Non-pigmented ciliary epithelial cell (primary cell): ENCODE measurements around the gene ZBTB4.
"Not testable (repeated sequence)": the region's sequence is repeated elsewhere in the genome, so short reads cannot be mapped to it uniquely, and the experiment has no call there.

ENCODE experiments used
- DNase-seq: peaks from one replicate; pipeline ENCODE4 v3.0.0-alpha.2; 2010; ENCODE audit warnings: low read depth

The ZBTB4 gene

DNA sequence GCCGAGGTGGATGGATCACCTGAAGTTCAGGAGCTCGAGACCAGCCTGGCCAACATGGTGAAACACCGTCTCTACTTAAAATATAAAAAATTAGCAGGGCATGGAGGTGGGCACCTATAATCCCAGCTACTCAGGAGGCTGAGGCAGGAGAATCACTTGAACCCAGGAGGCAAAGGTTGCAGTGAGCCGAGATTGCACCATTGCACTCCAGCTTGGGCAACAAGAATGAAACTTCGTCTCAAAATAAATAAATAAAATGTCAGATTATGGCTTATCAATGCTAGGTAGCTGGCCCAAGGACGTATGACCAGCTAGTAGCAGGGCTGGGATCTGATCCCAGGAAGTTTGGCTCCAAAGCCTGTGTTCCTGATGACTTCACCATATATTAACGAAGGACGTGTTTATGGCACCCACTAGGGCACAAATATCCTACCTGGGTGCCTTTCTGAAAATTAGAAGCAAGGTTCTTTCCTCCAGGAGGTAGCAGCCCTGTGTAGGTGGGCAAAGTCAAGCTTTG, 8.9 kb downstream of the ZBTB4 start:
- DNase-seq: not testable (repeated sequence)

DNA sequence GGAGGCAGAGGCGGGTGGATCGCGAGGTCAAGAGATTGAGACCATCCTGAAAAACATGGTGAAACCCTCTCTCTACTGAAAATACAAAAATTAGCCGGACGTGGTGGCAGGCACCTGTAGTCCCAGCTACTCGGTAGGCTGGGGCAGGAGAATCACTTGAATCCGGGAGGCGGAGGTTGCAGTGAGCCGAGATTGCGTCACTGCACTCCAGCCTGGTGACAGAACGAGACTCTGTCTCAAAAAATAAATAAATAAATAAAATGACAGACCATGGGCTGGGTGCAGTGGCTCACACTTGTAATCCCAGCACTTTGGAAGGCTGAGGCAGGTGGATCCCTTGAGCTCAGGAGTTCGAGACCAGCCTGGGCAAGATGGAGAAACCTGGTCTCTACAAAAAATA, 9.6 kb downstream of the ZBTB4 start:
- not testable (repeated sequence) for DNase-seq

DNA sequence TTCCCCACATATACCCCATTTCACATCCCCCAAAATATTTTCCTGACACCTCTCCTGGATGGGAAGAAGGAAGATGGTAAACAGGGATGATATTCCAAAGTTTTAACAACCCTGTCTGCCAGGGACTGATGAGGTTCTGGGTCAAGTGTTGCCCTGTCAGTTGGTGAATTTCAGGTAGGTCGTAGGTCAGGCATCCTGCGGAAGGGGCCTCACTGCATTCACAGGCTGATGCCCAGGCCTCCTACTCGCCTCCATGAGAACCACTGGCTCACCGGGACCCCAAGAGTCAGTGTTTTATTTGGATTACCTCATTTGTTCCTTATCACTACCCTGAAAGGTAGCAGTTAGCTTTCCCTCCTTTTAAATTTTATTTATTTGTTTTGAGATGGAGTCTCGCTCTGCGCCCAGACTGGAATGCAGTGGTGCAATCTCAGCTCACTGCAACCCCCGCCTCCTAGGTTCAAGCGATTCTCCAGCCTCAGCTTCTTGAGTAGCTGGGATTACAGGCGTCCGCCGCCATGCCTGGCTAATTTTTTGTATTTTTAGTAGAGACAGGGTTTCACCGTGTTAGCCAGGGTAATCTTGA, 10.5 kb downstream of the ZBTB4 start:
- no peak for DNase-seq

DNA sequence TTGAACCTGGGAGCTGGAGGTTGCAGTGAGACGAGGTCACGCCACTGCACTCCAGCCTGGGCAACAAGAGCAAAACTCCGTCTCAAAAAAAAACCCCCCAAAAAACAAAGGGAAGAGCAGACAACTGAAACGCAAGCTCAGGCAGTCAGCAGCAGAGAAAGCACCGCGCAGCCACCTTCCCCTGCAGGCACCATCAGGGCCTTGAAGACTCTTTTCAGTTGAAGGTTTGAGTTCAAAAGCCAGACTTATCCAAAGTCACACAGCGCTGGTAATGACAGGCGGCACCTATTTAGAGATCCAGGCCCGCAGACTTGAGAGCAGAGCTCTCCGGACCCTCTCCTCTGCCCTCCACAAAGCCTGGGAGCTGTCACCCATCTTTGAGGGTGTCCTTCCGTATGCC, 11.1 kb downstream of the ZBTB4 start:
- DNase-seq: no peak

DNA sequence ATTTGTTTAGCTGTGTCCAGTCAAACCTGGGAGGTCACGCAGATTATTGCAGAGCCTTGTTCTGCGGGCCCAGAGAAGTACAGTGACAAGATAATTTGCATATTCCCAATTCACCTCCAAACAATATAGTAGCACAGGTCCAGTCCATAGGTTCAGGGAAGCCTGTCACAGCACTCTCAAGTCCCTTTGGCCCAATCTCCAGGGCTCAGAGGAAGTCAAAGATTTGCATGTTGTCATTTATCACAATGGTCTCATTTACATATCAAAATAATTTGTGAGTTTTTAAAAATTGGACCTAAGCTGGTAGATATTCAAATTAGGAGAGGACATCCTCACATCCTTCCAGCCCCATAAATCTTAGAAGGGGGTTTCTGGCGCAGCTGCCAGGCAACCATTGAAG, 11.9 kb downstream of the ZBTB4 start:
- no peak for DNase-seq

DNA sequence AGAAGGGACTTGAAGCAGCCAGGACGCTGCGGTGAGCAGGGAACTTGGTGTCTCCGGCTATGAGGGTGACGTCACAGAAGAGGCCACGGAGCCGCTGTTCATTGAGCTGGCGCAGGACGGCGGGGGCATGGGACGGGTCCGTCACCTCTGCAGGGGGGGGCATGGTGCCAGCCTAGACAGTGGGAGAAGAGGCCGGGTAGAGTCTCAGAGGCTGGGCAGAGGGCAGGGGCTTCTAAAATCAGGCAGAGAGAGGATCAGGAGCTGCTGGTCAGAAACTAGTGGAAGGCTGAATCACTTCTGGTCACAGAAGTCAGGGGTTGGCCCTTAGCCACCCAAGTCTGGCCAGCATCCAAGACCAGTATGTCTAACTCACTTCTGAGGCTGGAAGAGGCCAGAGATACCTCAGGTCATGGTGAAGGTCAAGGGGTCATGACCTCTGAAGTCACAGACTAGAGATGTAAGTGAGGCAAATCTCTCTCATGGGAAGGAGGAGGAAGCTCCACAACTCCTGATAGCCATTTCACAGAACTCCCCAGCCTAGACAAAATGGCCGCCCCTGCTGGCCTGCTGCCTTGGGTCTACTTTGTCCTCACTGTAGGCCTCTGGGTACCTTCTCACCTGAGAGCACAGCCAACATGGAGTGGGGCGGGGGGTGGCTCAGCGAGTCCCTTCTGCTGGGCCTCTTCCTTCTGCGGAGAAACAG, 12.6 kb downstream of the ZBTB4 start:
- no peak for DNase-seq

DNA sequence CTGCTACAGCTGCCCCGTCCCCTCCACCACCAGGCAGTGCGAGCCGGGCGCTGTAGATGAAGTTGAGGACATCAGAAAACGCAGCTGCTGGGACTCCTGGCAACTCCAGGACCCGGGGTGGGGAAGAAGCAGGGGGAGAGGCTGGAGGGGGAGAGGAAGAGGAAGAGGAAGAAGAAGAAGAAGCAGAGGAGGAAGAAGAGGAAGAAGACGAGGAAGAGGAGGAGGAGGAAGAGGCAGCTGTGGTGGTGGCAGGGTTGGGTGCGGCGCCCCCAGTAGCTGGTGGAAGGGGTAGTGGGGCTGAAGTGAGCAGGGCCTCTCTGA, 13.2 kb downstream of the ZBTB4 start:
- no peak for DNase-seq

DNA sequence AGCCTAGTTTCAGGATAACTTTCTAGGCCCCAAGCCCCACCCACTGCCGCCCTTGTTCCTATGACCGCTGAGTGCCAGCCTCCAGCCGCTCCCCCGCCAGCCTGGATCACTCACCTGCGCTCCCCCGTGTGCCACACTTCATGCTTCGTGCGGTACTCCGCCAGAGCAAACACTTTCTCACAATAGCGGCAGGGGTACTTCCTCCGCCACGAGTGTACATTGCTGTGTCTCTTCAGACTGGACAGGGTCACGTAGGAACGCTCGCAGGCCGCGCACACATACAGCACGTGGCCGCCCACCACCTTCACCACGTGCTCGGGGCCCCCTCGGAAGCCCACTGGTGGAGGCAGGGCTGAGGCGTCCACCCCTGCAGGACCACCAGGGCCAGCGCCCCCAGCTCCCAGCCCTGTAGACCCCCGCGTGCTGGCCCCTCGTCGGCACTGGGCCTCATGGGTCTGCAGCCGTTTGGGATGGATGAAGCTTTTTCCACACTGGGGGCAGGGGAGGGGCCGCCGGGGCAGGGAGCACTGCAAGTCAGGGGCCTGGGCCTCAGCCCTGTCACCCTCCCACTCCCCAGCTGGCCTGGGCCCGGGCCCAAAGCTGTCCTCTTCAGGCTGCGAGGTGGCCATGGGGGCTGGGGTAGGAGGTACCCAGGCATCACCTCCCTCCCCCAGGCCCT, 13.7 kb downstream of the ZBTB4 start:
- DNase-seq: no peak

DNA sequence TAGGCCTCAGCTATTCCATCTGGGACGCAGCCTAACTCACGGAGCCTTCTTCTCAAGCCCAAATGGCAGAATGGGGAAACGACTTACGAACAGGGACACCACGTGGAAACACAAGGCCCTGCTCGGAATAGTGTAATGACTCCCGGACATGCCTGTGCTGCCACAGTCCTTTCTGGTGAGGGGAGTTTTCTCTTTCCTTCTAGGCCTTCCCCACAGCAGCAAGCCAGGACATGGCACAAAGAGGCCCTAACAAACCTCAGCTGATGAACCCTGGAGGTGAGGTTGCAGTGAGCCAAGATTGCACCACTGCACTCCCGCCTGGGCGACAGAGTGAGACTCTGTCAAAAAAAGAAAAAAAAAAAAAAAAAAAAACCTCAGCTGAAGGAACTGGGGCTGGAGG, 15.3 kb downstream of the ZBTB4 start:
- no peak for DNase-seq

DNA sequence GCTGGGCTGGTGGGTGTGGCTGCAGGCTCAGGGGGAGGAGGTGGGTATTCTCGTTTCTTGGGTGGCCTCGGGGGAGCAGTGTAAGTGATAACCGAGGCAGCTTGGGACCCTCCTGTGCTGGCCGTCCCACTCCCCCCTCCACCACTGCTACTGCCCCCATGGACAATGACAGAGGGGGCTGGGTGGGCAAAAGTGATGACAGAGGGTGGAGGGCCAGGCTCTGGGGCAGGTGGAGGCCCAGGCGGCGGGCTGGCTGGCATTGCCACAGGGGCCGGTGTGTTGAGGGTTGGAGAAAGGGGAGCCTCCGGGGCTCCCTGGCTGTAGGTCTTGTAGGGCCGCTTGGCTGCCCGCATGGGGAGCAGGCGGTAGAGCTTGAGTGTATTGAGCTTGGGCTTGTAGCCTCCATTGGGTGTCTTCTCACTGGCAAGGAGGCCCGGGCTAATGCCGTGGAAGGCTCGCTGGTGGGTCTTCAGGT, 16.0 kb downstream of the ZBTB4 start:
- no peak for DNase-seq

DNA sequence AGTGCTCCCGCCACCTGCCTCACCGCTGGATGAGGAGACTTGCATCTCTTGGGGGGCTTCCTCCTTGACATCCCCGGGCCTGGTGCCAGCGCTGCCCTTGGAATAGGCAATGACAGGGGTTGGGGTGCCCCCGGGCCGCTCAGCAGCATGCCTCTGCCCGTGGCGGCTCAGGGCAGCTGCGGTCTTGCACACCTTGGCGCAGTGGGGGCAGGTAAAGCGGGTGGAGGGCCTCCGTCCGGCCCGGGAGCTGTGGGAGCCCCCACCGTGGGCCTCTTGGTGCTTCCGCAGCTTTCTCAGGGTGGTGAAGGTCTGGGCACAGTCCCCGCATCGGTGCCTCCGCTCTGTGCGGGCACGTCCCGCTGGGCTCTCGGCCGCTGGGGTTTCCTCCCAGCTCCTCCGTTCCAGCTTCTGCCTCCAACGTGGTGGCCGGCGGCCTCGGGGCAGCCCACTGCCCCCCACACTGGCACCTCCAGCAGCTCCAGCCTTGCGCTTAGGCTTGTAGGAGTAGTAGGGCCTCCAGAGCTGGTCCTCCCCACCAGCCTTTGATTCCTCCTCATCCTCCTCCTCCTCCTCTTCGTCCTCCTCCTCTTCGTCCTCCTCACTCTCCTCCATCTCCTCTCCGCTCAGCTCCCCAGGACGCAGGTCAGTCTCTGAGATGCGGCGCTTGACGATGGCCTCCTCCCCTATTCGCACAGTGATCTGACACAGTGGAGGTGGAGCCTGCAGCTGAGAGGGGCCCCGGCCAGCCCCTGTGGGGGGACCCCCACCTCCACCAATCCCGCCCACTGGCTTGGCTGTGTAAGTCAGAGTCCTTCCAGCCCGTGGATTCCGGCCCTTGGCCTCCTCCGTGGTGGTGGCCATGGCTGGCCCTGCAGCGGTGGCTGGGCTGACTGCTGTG, 16.7 kb downstream of the ZBTB4 start:
- no peak for DNase-seq

DNA sequence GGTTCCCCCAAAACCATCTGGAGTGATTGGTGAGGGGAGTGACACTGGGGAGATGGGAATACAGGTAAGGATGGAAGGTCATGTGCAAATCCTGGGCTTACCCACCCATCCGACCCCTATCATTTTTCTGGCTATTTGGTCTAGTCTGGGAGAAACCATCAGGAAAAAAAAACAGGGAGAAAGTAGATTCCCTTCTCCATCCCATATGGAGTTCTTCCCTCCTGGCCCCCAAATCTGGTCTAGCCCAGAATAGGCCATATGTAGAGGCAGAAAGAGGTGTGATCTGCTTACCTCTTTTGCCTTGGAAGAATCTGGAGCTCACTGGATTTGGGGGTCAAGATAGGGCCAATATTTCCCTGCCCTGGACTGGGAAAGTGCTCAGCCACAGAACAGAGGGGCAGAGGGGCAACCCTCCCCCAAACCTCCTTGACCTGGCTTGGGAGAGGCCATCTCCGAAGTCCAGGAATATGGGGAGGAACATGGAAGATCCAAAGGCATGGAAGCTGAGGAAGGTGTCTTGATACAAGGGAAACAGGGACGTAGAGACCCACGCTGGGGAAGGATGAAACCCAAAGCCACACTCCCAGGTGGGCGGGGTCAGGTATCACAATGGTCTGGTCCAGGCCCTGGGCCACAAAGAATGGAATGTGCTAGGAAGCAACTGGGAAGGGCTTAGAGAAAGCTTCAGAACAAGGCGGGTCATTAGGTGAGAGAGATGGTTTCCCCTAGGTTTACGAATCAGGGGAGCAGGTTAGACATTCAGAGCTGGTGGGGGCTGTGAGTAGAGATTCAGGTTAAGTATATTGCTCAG, 18.4 kb downstream of the ZBTB4 start:
- no peak for DNase-seq

DNA sequence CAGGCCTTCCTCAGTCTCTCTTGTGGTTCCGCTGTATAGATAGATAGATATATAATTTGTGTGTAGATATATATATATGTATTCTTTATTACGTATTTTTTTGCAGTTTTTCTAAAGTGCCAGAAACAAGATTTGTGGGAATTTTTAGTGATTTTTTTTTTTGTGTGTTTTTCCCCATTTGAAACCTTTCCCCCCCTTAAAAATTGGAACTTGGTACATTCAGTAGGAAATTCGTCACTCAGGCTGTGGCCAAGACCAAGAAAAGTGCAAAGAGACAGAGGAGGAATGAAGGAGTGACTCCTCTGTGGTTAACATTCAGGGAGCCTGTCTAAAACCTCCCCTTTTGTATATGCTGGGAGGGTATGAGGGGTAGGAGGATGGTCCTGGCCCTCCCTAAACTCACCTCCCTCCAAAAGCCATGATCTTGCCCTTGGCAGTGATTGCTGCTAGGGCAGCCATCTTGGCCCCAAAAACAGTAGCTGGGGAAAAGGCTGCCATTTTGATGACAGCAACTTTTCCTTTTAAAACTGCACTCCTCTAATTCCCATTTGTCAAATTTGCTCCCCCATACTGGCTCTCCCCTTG, 19.4 kb downstream of the ZBTB4 start:
- DNase-seq: no peak

DNA sequence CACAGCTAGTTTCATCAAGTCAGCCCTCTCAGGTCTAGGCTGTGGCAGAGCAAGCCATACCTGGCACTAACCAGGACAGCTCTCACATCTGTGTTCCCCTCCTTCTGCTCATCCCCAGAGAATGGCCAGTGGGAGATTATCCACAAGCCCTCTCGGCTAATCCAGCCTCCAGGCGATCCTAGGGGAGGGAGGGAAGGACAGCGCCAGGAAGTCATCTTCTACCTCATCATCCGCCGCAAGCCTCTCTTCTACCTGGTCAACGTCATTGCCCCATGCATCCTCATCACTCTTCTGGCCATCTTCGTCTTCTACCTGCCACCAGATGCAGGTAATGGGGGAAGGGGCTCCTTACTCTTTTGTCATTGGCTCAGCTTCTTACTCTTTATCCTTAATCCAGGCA, 31.0 kb downstream of the ZBTB4 start:
- DNase-seq: no peak

DNA sequence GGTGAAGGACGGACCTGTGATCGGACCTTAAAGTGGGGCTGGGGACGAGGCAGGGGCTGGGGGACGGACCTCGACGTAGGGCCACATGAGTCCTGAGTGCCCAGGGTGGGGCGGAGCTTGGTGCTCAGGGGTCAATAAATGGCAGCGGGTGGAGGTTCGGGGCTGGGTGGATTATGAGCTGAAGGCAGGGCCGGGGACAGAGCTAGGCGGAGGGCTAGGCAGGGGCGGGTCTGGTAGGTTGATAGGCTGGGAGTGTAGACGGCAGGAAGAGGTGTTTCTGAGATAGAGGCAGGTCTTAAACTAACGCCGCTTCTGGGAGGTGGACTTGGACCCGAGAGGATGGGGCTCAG, 33.8 kb downstream of the ZBTB4 start:
- no peak for DNase-seq

DNA sequence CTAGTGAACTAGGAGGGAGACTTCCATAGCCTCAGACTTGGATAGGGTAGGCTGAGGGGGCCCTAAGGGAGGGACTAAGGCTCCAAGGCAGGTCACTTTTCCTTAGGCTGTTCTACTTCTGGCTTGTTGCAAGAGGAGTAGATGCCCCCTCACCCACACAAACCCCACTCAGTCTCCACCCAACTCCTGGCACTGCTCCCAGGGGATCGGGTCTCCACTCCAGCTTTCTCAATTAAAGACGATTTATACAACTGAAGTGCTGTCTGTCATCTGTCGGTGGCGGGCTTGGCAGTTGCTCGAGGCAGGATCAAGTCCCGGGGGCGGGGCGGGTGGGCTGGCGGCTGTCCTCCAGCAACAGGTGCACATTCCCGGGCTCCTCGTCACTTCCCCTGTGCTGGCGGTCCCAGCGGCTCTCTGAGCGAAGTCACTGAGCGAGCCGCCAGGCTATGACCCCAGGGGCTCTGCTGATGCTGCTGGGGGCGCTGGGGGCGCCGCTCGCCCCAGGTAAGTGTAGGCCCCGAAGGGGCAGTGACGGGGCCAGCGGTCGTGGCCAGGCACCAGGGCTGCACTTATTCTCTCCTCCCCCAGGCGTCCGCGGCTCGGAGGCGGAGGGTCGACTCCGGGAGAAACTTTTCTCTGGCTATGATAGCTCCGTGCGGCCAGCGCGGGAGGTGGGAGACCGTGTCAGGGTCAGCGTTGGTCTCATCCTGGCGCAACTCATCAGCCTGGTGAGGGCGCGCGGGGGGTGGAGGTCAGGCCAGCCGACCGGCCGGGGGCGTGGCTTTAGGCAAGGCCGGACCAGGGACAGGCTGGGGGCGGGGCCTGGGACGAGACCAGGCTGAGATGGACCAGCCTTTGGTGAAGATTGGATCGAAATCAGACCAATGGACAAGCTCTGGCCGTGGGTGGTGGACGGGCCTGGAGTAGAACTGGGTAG, 34.5 kb downstream of the ZBTB4 start, which contains the start of gene CHRNB1:
Gene CHRNB1 (plus strand): TSS at position 380 of the 937 bp plus-strand sequence. CDS start 67 bp downstream, at position 447.
- no peak for DNase-seq

DNA sequence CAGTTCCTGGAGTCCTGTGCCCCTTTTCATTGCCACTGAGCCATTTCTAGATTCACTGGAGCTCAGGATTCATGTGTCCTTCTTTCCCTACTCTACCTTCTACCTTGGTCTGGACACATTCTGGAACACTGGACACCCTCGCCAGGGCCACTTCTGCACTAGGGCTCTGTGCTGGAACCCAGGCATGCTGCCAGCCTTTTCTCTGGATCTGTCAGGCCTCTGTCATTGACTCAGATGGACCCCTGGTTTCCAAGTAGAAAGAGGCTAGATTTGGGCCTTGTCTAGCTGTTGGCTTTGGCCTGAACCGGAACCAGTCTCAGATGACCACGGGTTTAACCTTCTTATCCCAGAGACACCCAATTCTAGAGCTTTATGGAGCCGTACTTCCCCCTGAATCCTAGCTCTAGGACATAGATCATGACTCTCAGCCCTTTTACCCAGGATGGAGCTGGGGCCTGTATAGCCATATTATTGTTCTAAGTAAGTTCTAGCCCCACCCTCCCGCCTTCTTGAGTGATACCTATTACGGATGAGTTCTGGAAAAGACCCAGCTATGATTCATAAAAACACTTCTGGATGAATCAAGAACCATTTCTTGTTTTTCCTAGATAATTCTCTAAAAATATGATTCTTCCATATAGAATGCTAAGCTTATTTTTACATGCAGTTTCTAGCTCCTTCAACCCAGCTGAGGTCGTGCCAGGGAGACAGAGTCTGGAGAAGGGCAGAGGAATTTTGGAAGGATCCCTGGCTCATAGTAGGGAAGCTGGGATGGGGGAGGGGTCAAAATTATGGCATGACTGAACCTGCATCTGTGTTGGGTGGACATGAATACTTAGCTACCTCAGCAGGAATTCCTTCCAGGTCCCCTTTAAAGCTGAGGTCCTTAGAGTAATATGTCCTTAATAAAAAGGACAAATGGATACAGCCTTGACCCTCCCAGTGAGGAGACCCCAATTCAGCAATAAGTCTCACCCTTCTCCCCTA, 35.6 kb downstream of the ZBTB4 start:
- no peak for DNase-seq

DNA sequence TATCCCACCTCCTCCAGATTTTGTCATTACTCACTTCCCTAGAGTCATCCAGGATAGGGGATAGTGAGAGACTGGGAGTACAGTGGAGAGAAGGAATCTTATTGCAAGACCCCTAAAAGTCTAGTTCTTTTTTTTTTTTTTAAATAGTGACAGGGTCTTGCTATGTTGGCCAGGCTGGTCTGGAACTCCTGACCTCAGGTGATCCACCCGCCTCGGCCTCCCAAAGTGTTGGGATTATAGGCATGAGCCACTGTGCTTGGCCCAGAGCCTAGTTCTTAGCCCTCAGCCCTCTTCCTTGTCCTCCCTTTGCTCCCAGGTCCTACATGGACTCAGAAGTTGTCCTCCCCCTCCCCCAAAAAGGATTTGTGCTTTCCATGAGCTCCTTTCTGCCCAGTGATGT, 37.3 kb downstream of the ZBTB4 start:
- DNase-seq: no peak

DNA sequence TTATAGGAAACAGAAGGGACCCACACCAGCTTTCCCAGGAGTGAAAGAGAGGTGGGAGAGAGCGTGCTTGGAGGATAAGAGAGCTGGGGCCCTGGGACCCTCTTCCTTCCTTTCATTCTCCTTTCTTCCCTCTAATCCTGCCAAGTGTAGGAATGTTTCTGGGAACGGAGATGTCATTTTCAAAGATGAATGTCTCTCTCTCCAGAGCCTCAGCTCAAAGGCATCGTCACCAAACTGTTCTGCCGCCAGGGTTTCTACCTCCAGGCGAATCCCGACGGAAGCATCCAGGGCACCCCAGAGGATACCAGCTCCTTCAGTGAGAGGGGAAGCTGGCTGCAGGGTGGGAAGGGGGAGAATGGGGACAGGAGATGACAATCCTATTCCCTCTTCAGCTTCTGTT, 38.2 kb downstream of the ZBTB4 start:
- DNase-seq: no peak
